NCI-H187 (cell line): ENCODE measurements around the gene SAMD7.

Experiments used
- DNase-seq, 2 experiments: peaks; one replicate each; lab custom pipeline; 2025; lab: John Stamatoyannopoulos, UW

The SAMD7 gene, protein sequence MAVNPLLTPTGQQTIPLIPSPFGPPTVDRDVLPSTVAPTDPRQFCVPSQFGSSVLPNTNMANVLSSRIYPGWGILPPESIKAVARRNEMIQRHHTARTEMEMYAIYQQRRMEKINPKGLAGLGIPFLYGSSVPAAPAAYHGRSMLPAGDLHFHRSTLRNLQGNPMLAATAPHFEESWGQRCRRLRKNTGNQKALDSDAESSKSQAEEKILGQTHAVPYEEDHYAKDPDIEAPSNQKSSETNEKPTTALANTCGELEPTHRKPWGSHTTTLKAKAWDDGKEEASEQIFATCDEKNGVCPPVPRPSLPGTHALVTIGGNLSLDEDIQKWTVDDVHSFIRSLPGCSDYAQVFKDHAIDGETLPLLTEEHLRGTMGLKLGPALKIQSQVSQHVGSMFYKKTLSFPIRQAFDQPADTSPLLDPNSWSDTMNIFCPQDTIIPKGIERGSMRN

DNA sequence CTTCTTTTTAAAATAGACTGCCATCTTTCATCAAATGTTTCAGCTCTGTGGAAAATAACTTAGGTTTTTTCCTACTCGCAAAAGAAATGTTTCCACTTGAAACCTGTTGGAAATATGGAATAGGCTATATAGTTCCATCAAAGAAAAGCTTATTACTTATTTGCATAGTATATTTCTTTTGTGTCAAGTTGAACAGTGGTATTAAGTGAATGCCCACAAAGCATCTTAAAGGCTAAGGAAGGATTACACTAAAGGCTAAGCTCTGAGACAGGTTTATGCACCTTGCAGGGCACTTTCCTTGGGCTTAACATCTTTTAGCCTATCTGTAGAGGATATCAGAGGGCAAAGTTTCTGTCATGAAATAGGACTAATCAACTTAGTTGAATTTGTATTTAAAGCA, at the start of gene SAMD7:
TSS of gene SAMD7 (plus strand) at position 301 of the 400 bp plus-strand sequence. CDS start 7,927 bp downstream, outside the sequence.
- no peak for DNase-seq

DNA sequence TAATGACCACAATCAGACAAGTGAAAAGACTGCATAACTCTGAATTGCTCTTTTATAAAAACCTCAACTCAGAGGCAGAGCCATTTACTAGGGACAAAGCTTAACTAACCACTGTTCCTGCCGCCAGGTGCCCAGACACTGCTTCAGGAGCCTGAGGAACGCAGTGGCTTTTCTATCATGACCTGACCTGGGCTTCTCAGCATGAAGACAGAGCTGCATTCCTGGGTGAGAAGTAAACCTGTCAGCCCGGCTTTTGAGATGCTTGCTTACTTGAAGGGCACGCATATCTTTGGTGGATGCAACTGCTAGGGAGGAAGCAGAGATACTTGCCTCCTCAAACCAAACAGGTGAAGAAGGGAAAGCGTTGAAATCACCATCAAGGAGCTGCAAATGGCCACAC, 49.5 kb upstream of the SAMD7 start:
- no peak for DNase-seq

DNA sequence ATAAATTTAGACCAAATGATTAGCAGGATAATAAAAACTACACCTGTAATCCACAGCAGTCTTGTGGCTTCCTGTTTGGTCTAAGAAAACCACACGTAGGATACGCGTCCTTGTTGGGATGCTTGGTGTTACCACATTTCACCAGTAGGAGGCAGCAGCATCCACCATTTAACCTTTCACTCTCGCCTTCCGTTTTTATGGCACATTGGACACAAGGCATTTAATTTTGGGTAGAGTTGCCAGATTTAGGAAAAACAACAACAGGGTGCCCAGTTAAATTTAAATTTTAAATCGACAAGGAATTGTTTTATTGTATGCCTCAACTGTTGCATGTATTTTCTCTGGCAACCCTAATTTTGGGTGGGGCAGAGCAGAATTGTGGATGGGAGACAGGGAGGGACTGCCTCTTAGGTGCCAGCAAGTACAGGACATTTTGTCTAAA, 47.9 kb upstream of the SAMD7 start:
- peak; percentile 14 to 37 for DNase-seq

DNA sequence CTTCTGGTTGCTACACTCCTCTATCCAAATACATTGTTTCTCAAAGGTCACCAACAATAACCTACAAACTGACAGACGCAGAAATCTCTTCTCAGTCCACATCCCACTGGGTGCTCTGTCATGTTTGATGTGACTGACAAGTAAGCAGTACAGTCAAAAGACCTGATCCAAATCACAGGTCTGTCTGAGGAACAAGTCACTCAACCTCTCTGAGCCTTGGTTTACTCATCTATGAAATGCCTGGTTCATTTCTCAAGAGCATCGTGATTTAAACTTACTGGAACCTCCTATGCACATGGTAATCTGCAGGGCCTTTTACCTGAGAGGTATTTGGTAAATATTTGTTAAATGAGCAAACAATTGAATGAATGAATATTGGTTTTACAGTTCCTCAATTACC, 47.1 kb upstream of the SAMD7 start:
- DNase-seq: no peak

DNA sequence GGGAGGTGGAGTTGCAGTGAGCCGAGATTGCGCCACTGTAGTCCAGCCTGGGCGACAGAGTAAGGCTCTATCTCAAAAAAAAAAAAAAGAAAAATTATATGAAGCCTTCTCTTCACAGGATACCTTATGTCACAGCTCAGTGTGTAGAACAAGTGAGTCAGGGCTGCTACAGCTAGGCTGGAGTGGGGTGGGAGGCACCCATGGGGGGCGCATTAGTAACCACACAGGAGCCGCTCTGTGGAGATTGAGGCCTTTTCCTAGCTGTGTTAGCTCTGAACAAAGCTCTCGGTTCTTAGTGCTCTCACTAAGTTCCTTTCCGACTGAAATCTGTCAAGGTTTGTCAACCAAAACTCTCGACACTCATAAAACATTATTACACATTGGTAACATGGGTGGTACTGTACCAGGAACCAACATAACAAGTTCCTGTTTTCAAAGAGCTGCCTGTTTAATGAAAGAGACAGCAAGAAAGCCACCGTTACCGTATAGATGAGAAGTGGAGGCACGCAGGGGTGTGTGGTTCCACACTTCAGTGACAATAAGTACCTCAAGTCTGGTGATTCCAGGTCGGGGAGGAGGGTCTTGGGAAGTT, 46.1 kb upstream of the SAMD7 start:
- no peak for DNase-seq

DNA sequence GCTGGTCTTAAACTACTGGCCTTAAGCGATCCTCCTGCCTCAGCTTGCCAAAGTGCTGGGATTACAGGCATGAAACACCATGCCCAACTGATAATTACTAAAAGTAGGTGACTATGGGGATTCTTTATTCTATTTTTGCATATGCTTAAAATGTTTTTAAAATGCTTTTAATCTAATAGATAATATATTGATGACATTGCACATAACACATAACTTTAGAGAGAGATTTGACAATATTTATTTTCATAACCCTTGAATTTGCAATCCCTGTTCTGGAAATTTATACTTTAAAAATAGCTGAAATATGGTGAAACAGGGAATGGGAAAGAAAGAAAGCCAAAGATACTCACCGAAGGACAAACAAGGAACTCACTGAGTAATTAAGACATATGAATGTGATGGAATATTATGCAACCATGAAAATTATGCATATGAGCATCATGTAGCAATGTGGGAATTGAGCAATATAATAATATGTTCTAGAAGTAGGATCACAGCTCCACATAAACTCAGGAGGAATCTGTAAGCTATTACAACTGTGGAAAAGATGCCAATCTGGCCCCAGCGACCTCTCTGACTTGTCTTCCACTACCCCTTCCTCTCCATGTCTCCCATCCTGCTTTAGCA, 43.7 kb upstream of the SAMD7 start:
- no peak for DNase-seq

DNA sequence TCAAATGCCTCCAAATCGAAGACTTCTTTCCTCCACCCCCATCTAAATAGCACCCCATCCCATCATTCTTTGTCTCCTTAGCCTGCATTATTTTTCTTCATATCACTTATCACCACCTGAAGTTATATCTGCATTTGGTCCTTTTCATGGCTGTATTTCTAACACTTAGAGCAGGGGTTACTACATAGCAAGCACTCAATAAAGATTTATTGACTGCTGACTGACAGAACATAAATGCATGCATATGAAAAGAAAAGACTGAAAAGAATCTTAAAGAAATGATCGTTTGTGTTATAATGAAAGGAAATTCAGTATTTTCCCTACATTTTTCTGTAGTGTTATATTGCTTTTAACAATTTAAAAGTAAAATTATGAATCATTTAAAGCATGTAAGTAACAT, 43.0 kb upstream of the SAMD7 start:
- no peak for DNase-seq

DNA sequence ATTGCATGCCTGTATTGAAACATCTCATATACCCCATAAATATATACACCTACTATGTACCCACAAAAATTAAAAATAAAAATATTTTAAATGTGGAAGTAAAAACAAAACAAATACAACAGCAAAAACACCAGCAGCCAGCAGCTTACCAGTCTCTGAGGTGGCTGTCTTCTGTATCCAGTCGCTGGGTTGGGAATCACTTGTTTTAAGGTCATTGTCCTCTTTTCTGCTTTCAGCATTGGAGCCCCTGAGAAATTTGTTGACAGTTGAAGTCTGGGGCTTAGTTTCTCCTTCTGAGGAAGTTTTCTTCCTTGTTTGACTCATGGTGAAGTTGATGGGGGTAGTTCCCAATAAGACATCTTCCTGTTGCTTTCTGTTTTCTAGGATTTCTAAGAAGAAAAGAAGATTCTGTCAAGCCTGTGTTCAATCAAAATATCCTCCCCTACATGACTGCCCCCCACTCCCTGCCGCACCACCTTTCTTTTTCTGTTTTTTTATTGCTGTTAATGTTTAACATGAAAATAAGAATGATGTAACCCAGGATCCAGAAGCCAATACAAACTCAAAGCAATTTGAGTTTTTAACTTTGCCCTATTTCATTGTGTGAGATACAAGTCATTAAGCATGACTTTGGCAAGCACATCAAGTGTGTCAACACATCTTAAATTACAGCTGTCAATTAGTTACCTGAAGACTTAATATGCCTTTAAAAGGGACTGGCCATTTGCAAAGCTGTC, 41.7 kb upstream of the SAMD7 start, which contains the start of gene LRRC31:
TSS of gene LRRC31 (minus strand) at position 452 of the 737 bp plus-strand sequence. CDS start at position 324, 128 bp downstream.
- no peak for DNase-seq

DNA sequence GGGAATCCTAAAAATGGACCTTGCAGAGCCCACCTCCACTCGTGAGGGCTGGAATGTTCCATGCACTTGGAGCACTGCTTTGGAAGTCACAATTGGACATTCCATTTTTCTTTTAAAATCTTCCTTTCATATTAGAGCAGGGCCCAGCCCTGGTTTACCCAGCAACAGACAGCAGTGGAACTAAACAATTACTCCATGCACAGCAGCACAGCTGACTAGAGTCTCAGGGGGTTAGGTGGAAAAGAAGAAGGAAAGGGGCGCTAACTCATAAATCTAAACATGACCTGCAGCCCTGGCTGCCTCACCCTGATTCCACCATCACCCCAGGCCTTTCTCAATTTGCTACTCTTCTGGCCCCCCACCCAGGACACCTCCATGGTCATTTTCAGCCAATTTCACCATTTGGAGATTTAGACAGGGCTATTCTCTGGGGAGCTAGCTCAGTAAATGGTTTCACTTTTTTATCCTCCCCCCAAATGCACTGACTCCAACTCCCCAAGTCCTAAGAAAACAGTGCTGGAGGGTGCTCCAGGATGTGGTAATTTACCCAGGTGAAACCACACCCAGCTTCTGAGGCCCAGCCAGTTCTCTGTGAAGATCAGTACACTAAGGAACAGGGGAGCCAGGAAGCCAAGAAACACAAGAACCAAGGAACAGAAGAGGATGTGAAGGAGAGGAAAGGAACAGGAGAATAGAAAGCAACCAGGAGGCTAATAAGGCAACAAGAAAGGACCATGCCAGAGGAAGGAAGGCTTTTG, 40.1 kb upstream of the SAMD7 start:
- no peak for DNase-seq

DNA sequence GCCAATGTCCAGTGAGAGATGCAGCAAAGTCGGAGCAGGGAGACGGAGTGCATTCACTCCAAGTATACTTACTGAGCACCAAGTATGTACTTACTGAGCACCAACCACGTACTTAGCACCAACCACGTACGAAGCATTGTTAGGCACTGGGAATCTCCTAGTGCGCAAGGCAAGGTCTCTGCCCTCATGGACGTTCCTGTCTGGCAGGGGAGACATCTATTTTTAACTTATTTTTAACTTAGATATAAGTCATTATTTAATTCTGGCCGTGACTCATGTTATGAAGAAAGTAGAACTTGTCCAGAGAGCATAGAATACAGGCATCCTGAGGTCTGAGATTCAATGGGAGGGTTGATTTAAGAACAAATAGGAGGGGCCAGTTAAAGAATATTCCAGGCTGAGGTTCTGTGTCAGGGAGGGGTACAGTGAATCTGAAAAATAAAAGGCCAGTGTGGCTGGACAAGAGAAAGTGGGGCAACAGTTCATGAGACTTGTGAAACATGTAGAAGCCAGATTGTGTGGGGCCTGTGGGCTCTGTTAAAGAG, 32.3 kb upstream of the SAMD7 start:
- no peak for DNase-seq

DNA sequence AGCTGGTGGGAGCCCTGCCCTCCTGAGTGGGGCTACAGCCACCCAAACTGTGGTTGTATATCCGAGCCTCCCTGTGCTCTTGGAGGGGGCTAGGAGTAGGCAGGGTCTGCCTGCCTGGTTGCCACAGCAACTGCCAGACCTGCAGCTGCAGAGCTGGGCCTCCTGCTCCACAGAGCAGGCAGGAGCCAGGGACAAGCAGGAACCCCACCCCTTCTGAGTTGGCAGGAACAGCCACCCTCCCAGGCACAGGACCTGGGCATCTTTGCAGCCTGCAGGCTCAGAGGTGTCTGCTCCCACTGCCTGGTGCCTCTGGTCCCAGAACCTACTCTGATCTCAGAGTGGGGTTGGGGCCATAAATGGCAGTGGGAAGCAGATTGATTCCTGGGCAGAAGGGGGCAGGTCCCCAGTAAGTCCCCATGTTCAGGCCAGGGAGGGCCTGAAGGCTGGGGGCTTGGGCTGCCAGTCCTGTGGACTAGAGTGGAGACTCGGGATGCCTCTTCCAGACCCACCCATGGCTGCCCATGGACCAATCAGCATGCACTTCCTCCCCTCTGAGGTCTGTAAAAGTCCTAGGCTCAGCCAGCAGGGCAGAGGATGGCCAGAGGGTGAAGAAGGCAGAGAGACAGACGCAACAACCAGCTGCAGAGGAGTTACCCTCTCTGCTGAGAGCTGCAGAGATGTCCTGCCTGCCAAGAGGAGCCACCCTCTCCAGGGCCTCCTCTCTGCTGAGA, 31.4 kb upstream of the SAMD7 start:
- no peak for DNase-seq

DNA sequence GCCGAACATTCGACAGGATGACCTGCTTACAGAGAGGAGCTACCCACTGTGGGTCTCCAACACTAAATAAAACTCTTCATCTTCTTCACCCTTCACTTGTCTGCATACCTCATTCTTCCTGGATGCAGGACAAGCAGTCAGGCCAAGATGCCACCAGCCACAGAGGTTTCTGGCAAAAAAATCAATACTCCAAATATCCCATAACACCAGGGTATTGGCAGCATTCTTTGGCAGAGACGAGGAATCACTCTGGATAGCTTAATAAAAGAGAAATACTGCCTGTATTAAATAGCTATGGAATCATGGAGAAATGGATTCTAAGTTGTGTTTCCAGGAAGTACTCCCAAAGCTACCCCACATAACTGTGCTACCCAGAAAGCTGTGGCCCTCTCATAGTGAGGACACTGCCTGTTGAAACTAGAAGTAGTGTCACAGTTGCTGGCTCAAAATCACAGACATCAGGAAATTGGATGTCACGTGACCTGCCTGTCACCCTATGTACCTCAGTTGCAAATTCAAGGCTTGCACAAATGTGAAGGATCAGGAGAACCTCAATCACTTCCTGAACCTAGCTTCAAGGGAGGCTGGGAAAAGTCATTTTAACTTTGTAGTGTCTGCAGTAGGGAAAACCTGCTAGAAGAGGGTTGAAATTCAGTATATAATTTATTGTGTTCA, 30.7 kb upstream of the SAMD7 start:
- DNase-seq: no peak

DNA sequence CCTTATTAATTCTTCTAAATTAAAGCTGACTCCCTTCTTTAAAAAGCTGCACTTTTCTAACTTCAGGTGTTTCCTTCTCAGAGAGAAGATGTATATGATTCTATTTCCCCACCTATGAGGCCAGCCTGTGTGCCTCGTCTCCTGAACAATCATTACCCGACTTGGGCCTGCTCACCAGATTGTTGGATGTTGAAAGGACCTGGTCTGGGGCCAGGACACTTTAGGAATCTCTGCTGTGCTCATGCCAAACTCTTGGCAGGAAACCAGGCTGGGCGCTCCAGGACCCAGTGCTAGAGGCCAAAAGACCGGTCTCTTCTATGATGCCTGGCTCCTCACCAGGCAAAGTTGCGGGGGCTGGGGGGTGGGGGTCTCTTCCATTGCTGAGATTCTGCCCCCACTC, 24.7 kb upstream of the SAMD7 start:
- DNase-seq: no peak

DNA sequence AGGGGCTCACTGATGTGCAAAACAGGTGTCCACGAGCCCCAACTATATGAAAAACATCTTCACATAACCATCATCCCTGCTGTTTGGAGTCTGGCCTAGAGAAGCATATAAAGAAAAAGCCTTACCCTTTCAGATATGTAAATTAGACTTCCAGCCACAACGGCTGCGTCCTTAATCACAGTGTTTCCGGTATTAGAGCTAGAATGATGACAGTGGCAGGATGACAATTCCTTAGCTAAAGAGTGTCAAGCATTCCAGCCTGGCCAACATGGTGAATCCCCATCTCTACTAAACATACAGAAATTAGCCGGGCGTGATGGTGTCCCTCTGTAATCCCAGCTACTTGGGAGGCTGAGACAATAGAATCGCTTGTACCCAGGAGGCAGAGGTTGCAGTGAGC, 19.5 kb upstream of the SAMD7 start:
- no peak for DNase-seq

DNA sequence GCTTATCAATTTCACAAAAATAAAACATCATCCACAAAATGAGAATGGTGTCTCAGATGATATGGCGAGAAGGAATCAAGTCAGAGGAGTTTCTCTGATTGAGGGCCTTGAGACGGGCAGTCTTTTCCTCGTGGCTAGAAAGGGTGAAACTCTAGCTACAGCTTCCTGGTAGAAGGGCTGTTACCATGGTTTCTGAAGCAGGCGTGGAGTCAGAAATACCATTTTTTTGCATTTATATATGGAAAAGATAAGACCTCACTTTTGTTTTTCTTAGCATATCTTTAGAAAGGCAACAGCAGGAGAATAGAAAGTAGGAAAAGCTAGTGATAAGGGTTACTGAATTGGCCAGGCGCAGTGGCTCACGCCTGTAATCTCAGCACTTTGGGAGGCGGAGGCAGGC, 17.3 kb upstream of the SAMD7 start:
- no peak for DNase-seq

DNA sequence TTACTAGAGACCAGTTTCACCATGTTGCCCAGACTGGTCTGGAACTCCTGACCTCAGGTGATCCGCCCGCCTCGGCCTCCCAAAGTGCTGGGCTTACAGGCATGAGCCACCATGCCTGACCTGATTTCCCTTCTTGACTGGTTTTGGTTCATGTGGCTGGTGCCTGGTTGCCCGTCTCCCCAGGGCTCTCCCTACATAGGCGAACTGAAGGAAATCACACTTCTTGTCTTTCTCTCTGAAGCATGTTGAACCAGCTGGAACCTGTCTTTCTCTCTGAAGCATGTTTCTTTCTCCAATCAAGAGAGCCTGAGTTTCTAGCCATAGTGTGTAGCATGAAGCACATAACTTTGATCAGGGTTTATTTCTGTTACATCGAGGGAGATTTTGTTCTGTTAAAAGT, 16.3 kb upstream of the SAMD7 start:
- no peak for DNase-seq

DNA sequence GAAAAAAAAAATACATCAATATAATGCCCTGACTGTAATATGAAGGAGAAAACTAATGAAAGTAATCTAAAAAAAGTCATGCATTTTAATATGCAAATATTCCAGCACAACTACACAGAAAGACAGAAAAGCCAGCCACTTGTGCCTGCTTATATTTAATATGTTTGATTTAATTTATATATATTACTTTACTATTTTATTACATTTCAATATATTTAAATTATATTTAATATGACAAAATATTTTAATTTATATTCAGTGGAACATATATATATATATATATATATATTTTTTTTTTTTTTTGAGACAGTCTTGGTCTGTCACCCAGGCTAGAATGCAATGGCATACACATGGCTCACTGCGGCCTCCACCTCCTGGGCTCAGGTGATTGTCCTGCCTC, 14.1 kb upstream of the SAMD7 start:
- no peak for DNase-seq

DNA sequence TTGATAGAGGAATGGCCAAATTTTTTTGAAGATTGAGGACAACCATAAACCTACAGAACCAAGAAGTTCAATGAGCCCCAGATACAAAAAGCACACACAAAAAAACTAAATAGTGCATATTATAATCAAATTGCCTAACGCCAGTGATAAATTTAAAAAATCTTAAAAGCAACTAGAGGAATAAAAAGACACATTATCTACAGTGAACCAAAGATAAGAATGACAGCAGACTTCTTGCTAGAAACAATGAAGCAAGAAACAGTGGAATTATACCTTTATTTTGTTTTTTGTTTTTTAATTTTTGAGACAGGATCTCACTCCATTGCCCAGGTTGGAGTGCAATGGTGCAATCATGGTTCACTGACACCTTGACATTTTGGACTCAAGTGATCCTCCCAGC, 9.9 kb upstream of the SAMD7 start:
- no peak for DNase-seq

DNA sequence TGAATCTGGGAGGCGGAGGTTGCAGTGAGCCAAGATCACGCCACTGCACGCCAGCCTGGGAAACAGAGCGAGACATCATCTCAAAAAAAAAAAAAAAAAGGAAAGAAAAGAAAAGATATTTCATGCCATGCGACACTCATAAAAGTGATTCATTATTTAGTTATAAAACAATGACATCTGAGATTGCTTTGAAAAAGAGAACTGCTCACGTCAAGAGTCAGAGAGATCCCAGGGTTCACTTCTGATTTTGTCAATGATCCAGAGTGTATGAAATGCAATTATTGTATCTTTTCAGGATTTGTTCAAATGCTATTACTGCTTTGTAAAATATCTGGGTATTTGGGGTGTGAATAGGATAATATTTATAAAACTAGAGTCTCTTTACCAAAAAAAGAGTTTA, 6.0 kb upstream of the SAMD7 start:
- DNase-seq: no peak

DNA sequence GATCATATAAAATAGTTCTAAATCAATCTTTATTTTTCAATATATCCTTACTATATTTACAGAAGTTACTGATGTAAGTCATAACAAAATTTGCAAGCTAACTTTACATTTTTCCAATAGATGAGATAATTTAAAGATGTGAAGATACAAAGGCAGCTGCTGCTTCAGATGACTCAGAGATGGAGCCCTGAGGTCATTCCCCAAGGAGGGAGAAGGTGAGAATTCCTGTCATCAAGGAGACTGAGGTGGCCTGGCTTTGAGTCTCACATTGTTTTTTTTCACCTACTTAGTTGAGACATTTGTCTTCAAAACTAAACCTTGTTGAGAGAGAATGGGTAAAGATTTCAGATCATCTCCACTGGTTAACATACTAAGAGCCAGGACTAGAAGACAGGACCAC, 3.9 kb upstream of the SAMD7 start:
- DNase-seq: no peak
